Fibroblast of the aortic adventitia (primary cell): ENCODE data around the gene MBNL2. TPM values are rescaled to one million over a fixed set of nuclear protein-coding genes. Genes with fewer than 3 reads are reported as not detected.

ENCODE experiments used
- DNase-seq: peaks from one replicate; pipeline ENCODE4 v3.0.0-alpha.2; 2010; ENCODE audit warnings: low read depth
- H3K4me3 ChIP-seq: 2 replicates; pipeline ENCODE4 v1.5.1; 2011; ENCODE audit warnings: low read depth, mild to moderate bottlenecking, control low read depth, low read length, moderate library complexity
- CTCF ChIP-seq: IDR thresholded peaks from 2 replicates; pipeline ENCODE4 v1.5.1; 2011; ENCODE audit warnings: mild to moderate bottlenecking, low read length, control low read depth, inconsistent platforms; ENCODE audit not compliant: insufficient read depth
- total RNA-seq: library from RNA; depleted of rRNA; stranded (reverse); fragments of >200 nt; gene quantifications from 2 replicates; pipeline ENCODE4 v1.2.3, GENCODE V29; 2012; ENCODE audit warnings: low replicate concordance

Gene MBNL2
- total RNA-seq, 1 donor, result 120 TPM

GRCh38 chr13:97273341-97273831 is 51.3 kb downstream of the MBNL2 start:
- TF ChIP-seq CTCF, result no peak
- DNase-seq, result peak; percentile 21
- H3K4me3 ChIP-seq, result no peak overlapping the region

GRCh38 chr13:97274829-97275649 is 52.9 kb downstream of the MBNL2 start:
- H3K4me3 ChIP-seq, result no peak overlapping the region
- no peak for TF ChIP-seq CTCF
- DNase-seq, result peak; percentile 92

GRCh38 chr13:97275776-97276501 is 53.8 kb downstream of the MBNL2 start:
- DNase-seq, result no peak
- H3K4me3 ChIP-seq, result no peak overlapping the region
- no peak for TF ChIP-seq CTCF

GRCh38 chr13:97276862-97277269 is 54.7 kb downstream of the MBNL2 start:
- no peak for TF ChIP-seq CTCF
- peak; percentile 57 for DNase-seq
- H3K4me3 ChIP-seq, result no peak overlapping the region

- peak; percentile 87 for DNase-seq
- H3K4me3 ChIP-seq, result no peak overlapping the region
- TF ChIP-seq CTCF, result no peak
Measured at GRCh38 chr13:97278435-97279411, 56.6 kb downstream of the MBNL2 start.

GRCh38 chr13:97279913-97280312 is 57.8 kb downstream of the MBNL2 start:
- no peak overlapping the region for H3K4me3 ChIP-seq
- DNase-seq, result peak; percentile 74

More at GRCh38 chr13:97279913-97280312, 57.8 kb downstream of the MBNL2 start:
- TF ChIP-seq CTCF, result no peak
